Stimulated activated CD8-positive, alpha-beta memory T cell treated with anti-CD3 and anti-CD28 coated beads, Interleukin-2, amount 100 ng/mL, for 48 hours (primary cell): Measurements from ENCODE around the gene COL6A1.

ENCODE experiments used
- DNase-seq, 2 donors: peaks; one replicate each; pipeline ENCODE4 v3.0.0-alpha.2; 2020; ENCODE audit warnings: low read depth in 2 of 2

Gene COL6A1

GRCh38 chr21:46048926-46049889, 67.6 kb downstream of the COL6A1 start:
- no peak for DNase-seq

GRCh38 chr21:46049890-46050667, 68.5 kb downstream of the COL6A1 start:
- no peak for DNase-seq

- DNase-seq: no peak
Observed at GRCh38 chr21:46050668-46051378, 69.3 kb downstream of the COL6A1 start.

DNA sequence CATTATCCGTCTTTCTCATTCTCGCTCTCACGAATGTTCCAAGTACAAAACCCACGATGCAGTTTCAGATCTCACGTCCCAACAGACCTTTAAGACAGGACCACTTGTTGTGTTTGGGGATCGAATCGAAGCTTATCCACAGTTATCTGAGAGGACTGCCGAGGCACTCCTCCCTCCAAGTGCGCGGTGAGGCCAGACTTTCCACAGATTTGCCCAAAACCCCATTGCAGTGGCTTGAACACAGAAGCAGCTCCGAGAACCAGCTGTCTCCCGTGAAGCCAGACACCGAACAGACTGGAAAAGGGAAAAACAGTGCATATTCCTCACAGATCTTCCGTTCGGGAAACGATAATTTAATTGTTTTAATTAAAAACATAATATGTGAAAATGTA, 69.8 kb downstream of the COL6A1 start:
- no peak for DNase-seq

DNA sequence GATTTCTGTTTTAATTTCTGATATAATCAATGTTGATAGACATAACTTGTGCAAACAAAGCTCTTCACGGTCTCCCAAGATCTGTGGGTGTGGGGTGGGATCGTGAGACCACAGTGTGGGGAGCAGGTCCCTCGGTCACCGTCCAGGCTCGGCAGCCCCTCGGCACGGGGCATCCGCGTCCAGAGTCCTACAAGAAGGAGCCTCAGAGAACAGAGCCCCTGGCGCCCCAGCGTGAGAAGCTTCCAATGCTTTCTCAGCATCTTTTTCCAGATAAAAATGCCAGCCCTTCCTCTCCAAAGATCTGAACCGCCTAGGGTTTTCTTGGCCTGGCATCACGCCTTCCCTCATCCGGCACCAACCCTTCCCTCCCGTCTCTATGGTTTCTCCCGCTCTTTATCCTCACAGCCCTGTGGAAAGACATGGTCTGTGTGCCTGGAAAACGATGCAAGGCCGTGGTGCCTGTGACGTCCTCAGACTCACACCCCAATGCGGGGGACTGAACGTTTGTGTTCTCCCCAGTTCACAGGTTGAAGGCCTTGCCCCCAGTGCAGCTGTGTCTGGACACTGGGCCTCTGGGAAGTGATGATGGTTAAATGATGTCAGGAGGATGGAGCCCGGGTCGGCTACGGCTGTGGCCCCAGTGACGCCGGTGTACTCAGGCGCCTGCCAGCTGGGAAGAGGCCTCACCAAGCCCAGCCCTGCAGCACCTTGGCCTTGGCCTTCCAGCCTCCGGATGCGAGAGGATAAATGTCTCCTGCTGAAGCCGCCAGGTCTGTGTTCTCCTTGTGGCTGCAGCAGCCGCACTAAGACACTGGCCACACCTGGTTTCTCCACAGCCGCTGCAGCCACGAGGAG, 70.5 kb downstream of the COL6A1 start:
- no peak for DNase-seq

- DNase-seq: peak; percentile 50 to 51
Observed at GRCh38 chr21:46052703-46053651, 71.4 kb downstream of the COL6A1 start.

- no peak for DNase-seq
Observed at GRCh38 chr21:46054031-46054430, 72.5 kb downstream of the COL6A1 start.

DNA sequence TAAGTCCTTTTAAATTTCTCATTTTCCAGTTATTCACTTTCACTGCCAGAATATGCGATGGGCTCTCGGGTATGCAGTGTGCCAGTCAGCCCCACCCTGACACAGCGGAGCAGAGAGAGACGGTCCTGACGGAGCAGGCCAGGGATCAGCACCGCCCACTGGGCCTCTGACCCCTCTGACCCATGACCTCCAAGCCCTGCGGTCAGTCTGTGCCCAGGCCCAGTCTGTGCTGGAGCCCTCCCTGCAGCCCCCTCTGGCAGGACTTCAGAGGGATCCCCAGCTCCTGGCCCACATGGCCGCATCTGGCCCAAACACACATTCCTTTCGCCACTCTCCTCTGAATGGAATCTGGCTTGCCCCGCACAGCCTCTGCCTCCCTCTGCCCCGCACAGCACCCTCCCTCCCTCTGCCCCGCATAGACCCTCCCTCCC, 72.9 kb downstream of the COL6A1 start:
- DNase-seq: no peak
